HG03558 (cell line): ENCODE results near the gene NPAS3.
A peak's percentile ranks its signal among the peaks of the same experiment; 100 is the strongest.

ENCODE experiments used
- ATAC-seq: cut with Tn5 transposase; IDR thresholded peaks from one replicate; pipeline ENCODE4 v1.9.1; 2021; ENCODE audit warnings: moderate number of reproducible peaks; ENCODE audit not compliant: unreplicated experiment; ENCODE audit errors: extremely low read depth

Gene NPAS3

GRCh38 chr14:33790996-33791395, 852.3 kb downstream of the NPAS3 start:
- no peak for ATAC-seq

- peak; percentile 45 for ATAC-seq
These were observed 853.5 kb downstream of the NPAS3 start for GRCh38 chr14:33792009-33792719.

GRCh38 chr14:33792720-33793368, 854.2 kb downstream of the NPAS3 start:
- ATAC-seq = no peak

- no peak for ATAC-seq
These were observed 854.9 kb downstream of the NPAS3 start for GRCh38 chr14:33793398-33794110.

GRCh38 chr14:33794791-33795305, 856.2 kb downstream of the NPAS3 start:
- no peak for ATAC-seq

- ATAC-seq = no peak
These were observed 857.7 kb downstream of the NPAS3 start for GRCh38 chr14:33796356-33796755.

GRCh38 chr14:33799705-33800570, 861.3 kb downstream of the NPAS3 start:
- ATAC-seq = no peak

GRCh38 chr14:33800735-33801163, 862.1 kb downstream of the NPAS3 start:
- no peak for ATAC-seq

GRCh38 chr14:33802737-33803136, 864.1 kb downstream of the NPAS3 start:
- ATAC-seq = no peak

- ATAC-seq = no peak
These were observed 866.9 kb downstream of the NPAS3 start for GRCh38 chr14:33805593-33805992.

GRCh38 chr14:33806905-33807304, 868.2 kb downstream of the NPAS3 start:
- ATAC-seq = no peak

- no peak for ATAC-seq
These were observed 869.5 kb downstream of the NPAS3 start for GRCh38 chr14:33808187-33808586.

- no peak for ATAC-seq
These were observed 870.8 kb downstream of the NPAS3 start for GRCh38 chr14:33809396-33809981.

- no peak for ATAC-seq
These were observed 871.6 kb downstream of the NPAS3 start for GRCh38 chr14:33810308-33810707.

- no peak for ATAC-seq
These were observed 873.0 kb downstream of the NPAS3 start for GRCh38 chr14:33811721-33812120.

- ATAC-seq = no peak
These were observed 873.5 kb downstream of the NPAS3 start for GRCh38 chr14:33812181-33812580.

GRCh38 chr14:33812601-33813000, 873.9 kb downstream of the NPAS3 start:
- no peak for ATAC-seq

GRCh38 chr14:33814010-33814409, 875.3 kb downstream of the NPAS3 start:
- ATAC-seq = no peak

GRCh38 chr14:33833706-33834465, 895.2 kb downstream of the NPAS3 start:
- ATAC-seq = no peak
